Stimulated activated CD4-positive, alpha-beta T cell treated with anti-CD3 and anti-CD28 coated beads, Interleukin-12 subunit alpha, Interleukin-12 subunit beta, amount 100 ng/mL, for 24 hours (primary cell): ENCODE data around the gene SAMMSON.

Experiments
- DNase-seq, 2 experiments: peaks; one replicate each; pipeline ENCODE4 v3.0.0-alpha.2; 2020; ENCODE audit warnings: low read depth in 2 of 2

The SAMMSON gene

DNA sequence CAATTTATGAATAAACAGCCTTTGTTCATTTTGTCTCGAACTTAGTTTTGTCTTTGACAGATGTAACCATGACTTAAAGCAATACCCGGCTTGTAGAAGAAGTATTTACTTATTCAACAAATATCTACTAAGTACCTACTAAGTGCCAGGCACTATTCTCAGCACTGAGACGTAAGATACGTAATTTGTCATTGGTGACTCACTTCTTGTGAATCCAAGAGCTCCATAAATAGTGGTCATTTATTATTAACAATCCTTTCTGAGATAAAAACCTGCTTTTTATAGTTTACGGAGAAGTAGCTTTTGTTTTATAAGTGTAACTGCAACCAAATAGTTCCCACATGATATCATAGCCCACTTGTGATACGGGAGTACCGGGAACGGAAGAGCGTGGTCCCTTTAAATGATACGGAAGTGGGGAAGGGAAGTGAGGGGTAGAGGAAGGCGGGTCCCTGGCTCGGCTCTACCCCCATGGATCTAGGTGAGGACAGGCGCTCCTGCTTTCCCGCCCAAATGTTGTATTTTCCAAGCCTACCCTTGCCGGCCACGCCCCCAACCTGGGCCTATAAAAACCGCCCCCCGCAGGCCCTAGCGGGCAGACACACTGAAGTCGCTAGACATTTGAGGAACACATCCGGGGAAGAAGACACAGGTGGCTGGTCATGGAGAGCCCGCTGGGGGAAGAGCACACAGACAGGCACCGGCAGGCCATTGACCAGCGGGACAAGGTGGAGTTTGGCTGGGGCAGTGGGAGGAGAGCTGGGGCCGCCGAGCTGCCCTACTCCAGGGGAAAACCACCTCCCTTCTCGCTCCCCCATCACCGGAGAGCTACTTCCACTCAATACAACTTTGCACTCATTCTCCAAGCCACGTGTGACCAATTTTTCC lies at the start of gene SAMMSON:
Gene SAMMSON (plus strand): TSS at position 594 of the 888 bp plus-strand sequence.
- no peak for DNase-seq

DNA sequence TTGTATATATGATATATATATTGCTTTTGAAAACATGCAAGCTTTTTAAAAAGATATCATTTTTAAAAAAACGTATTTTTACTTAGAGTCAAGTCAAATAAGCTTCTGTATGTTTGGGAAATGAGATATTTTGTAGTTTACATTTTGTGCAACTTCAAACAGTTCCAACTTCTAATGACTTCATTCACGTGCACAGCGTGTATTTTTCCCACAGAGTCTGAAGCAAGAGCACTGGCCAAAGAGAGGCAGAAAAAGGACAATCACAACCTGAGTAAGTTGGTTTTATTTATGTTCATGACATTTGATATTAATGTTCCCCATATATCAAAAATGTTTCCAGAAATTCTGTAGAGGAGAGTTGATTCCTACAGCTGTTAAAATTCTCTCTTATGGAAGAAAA lies 47.9 kb upstream of the SAMMSON start:
- DNase-seq = no peak

DNA sequence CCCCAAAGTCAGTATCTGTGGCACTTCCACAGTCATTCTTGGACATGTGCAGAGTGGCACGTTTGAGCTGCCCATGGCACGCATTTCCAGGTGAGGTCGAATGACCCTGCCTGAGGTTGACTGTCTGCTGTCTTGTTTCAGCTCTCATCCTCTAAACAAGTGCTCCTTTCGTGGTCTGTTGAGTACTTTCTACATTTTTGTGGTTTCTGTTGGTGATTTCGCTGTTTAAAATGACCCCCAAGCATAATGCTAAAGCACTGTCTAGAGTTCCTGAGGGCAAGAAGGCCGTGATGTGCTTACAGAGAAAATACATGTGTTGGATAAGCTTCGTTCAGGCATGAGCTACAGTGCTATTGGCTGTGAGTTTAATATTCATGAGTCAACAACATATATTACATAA lies 40.0 kb upstream of the SAMMSON start:
- DNase-seq = no peak

DNA sequence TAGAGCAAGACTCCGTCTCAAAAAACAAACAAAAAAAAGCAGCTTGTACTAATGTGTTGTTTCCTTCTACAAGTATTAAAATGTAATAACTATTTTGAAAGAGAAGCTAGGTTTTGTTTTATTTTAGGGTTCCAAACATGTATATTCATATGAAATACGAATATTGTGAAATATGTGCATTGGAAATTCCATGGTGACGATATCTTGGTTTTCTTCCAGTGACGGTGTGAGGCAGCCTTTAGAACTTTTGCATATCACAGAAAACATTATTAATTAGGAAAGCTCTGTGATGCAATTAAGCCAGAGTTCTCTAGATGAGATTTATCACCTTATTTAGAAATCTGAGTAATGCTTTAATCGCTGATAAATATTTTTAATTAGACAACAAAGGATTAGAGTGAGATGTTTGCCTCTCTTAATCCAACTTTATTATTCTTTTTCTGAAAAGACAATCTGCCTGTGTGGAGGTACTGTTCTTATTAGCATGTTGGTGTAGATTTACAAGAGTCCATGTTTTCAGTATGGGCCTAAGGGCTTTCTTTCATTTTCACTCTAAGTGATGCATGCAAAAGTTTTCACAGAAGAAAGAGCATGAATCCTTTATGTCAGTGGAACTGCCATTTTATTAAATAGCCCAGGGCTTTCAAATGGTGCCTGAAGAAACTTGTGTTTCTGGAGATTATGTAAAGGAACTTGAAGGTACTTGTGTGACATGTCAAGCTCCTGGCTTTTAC lies 37.7 kb upstream of the SAMMSON start:
- no peak for DNase-seq

DNA sequence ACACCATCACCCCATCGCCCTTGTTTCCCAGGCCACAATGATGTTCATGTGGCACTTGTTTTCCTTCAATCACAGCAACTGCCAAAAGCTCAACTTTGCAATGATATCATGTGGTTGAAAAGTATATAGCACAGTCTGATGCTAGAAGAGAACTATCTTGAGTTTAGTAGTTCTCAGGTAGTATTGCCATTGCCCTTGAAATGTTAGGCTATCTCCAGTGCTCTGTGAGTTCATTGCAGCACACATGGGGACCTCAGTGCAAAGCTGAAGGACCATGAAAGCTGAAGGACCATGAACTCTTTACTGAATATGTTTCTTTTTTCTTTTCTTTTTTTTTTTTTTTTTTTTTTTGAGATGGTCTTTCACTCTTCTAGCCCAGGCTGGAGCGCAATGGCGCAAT lies 35.9 kb upstream of the SAMMSON start:
- DNase-seq = no peak

DNA sequence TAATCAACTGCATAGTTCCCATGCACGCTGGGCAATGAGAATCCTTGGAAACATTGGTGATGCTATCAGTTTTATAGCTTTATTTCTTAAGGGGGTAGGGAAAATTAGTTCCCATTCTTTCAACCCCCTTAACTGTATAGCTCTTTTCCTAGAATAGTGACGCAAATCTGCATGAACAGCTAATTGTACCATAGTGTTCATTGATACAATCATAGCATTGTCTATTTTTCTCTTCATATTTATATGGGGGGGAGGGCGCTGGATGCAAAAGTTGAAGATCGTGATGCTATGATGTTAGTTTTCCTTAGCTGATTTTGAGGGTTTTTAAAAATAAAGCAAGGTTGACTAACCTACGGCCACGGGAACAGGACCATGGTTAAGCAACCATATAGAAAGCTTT lies 32.4 kb upstream of the SAMMSON start:
- DNase-seq = no peak

DNA sequence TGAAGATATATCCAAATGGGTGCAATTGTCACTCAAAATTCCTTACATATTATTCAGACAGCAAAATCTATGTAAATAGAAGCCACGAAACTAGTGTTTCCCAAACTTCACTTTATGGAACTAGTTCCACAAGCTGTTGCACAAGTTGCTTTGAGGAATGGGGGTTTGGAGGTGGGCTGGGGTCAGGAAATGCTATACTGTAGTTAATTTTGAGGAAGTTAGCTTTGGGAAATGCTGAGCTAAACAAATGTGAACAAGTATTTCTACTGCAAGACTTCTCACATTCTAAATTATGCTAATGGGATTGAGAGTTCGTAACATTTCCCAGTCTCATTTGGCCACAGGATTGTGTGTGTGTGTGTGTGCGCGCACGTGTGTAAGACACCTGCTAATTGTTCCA lies 28.7 kb upstream of the SAMMSON start:
- no peak for DNase-seq

DNA sequence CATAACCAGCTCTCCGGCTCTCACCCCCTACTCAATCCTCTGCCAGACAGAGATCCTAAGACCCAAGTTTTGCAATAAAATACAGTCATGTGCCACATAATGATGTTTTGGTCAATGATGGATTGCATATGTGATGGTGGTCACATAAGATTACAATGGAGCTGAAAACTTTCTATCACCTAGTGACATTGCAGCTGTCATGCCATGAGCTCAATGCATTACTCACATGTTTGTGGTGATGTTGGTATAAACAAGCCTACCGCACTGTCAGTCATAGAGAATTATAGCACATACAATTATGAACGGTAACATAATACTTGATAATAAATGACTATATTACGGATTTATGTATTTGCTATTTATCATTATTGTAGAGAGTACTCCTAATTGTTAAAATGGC lies 26.9 kb upstream of the SAMMSON start:
- no peak for DNase-seq

DNA sequence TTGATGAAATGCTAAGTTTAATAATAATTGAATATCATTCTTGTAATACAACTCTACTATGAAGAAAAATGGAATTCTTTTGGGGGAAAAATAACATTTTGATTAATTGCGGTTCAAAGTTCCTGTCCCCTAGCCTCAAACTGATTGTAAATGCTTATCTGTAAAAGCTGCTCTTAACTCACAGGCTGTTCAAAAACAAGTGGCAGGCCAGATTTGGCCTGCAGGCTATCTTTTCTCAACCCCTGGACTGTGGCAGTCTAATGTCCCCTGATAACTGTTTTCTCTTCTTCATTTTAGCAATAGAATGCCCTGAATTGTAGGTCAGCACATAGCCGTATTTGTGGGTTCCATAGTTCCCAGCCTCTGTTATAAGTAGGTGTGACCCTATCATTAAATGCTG lies 23.5 kb upstream of the SAMMSON start:
- no peak for DNase-seq

DNA sequence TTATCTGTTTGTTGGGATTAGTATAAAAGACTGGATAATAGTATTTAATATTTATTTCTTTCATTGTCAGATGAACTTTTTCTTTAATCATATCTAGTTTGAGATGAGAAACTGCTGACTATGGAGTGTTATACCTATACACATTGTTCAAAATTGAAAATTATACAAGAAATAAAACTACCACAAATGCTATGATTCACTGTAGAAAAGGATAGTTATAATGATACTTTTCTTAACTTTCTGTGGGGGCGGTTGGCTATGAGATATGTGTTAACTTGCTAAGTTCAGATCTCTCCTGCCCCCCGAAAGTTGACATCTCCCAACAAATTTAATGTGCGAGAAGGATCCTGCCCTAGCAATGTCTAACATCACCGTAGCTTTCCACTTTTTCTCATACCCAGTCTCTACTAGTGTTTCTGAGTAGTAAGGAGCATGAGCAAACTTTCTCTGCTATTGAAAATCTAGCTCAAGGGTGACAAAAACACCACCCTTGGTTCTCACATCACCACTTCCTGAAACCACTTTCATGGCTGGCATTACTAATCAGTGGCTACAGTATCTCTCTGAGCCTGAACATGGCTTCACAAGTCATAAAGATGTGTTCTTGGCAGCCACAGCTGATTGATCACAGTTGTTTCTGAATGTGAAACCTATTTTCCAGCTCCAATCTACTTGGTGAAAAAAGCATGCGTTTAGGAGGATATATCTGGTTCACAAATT lies 15.8 kb upstream of the SAMMSON start:
- no peak for DNase-seq

DNA sequence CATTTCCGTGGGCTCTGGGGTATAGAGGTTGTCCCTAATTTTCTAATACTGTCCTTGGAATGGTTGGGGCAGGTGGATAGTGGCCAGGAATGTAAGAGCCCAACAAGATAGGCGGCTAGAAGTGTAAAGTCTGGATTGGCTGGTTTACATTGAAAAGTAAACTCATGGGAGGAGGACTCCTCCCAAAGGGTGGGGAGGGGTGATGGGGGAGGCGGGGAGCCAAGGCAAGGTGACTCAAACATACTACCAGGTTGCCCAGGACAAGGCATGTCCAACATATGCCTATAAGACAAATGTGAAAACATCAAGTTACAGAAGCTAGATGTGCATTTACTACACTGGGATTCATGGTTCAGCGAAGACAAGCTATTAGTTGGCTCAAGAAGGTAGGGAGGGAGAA lies 14.3 kb upstream of the SAMMSON start:
- DNase-seq = no peak

DNA sequence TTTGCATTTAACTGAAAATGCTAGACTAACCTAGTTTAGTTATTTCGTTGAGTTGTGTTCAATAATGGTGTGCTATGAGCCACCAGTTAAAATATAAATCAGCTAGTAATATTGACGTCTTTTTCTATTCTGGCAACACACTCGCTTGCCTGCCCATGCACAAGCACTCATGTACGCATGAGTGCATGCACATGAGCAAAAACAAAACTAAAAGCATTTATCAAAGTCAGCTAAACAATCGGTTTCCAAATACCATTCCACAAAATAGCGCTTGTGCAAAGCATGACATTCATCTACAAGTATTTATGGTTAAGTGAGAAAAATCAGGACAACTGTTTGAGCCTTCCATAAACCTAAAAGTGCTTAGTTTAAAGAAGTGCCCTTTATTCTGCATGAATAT lies 13.1 kb upstream of the SAMMSON start:
- no peak for DNase-seq

DNA sequence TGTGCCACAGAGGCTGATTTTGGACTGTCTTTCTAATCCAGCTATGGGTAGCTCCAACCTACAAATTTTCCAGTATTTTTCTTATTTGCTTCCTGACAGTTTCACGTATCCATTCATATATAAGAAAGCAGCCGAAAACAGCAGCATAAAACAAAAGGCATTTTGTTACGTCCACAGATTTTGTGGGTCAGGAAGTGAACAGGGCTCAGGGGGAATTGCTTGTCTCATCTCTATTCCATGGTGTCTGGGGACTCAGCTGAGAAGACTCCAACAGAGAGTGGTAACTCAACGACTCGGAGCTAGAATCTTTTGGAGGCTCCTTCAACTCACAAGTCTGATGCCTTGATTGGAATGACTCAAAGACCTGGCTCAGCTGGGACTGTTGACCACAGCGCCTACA lies 11.7 kb upstream of the SAMMSON start:
- DNase-seq = no peak

DNA sequence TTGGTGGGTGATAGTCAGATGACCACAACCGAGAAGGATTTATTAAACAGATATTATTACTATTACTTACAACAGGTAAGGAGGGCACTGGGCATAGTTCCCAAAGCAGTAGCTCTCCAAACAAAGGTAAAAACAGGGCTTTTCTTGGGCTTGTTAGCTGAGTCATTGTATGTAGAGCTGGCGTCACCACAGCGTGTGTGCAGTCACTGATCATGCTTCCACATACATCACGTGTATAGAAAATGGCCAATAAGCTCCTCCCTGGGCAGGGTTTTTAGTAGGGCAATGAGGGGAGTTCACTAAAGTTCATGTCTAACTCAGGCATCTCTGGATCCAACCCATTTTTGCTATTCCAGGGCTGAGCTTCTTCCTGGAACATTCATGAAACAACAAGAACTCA lies 5.8 kb upstream of the SAMMSON start:
- DNase-seq = no peak

DNA sequence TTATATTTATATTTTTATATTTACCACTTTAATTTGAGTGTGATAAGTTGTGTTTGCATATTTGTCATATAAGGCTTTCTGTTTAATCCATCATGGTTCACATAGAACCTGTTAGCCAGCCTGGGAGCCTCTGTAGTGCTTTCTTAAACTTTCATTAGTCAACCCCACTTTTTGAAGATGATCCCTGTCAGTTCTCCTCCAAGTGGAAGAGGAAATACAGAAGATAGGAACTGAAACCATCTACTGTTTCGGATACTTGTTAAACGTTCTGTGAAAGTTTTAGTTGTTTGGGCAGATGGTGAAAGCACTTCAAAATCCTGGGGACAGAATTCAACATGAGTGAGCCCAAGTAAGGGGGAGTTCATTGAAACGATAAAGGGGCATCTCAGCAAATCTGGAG lies 4.6 kb upstream of the SAMMSON start:
- no peak for DNase-seq

DNA sequence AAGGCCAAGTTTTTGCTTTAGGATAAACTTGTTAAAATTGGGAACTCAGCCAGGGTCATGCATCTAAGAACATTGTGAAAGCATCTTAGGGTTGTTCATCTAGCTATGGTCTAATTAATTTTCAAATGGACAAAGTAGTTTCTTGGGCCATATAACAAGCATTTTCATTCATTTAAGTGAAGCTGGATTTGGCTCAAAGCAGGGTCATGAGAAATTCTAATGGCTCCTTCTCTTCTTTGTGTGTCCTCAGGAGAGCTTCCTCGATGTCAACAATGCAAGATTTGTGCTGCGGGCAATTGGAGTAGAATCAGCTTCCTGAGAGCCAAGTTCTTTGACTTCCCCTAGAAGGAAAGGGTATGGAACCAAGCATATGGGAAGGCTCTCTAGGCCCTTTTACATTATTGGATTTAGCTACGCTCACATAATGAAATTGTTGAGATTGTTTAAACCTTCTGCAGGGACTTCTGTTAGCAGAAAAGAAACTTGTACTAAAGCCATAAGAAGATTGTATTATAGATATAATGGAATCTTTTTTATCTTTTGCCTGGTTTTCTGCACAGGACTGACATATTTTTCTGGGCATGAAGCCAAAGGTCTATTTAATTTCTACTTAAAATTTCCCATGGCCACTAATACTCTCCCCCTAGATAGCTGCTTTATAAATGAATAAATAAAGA lies 1.8 kb upstream of the SAMMSON start:
- no peak for DNase-seq

DNA sequence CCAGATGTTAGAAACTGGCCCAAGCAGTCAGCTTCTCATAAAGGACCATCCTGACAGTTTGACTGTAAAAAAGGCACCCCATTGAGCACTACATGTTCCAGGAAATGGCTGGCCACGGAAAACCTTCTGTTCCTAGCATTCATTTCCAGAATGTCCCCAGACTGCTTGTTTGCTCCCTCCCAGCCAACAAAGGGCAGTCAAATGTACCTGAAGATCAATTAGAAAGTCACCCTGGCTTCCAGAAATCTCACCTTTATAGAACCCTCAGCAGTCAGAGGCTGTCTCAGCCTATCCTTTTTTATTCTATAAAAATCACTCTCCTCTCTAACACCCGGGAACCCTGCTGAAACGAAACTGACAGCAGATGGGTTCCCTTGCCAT lies 784 bp upstream of the SAMMSON start:
- no peak for DNase-seq

DNA sequence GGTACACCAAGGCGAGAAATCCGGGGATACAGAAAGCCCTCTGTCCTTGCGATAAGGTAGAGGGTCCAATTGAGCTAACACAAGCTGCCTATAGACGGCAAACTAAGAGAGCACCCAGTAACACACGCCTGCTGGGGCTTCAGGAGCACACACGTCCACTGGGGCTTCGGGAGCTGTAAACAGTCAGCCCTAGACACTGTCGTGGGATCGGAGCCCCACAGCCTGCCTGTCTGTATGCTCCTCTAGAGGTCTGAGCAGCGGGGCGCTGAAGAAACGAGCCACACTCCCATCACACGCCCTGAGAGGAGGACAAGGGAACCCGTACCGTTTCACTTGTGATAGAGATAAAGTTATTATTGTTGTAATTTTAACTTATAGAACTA lies 486 bp downstream of the SAMMSON start:
- DNase-seq = no peak

DNA sequence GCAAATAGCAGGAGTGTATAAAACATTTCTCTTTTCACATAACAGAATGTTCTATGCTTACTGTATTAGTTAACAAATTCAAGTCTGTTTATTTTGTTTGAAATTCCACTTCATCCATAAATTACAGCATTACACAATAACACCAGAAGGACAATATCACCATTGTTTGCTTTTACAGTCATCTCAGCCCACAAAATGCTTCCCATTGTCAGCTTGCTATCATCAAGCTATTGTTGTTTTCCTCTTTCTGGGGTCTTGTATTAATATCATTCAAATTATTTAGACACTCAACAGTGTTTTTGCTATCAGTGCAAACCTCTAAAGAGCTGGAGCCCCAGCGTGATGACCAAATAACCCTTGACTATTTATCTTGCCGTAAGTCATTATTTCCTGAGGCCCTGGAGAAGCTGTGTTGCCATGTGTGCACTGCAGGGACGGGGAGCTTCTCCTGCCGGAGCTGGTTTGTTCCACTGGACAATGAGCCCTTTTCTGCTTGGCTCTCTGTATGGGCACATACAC lies 1.1 kb downstream of the SAMMSON start:
- DNase-seq = no peak

DNA sequence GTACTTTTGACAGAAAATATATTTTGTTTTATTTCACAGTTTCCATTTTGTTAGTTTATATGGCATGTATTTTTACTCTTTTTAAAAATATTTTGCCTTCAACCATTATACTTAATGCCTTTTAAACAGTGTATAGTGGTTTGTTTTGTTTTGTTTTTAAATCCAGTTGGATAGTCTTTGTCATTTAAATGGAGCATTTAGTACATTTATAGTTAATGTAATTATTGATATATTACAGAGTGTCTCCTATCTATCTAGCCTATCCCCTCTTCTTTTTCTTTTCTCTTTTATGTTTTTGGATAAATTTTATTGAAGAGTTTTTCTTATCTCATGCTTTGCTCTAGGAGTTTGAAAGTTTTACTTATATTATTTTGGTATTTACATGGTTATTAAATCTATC lies 3.6 kb downstream of the SAMMSON start:
- no peak for DNase-seq

DNA sequence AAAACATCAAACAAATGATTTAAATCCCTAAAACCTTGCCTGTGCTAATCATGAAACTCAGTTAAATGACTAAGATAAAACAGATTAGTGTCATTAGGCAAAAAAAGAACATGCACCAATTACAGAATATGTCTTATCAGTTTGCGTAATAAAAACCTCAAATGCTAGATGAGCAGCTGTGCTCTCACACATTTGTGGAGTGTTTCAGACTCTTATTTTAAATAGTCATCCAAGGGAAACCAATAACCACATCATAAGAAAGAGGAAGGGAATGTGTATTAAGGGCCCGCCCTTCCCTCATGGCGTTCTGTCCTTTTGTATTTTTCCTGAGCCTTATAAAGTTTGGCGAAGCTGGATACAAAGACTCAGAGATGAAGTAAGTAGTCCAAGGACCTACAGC lies 6.6 kb downstream of the SAMMSON start:
- no peak for DNase-seq

DNA sequence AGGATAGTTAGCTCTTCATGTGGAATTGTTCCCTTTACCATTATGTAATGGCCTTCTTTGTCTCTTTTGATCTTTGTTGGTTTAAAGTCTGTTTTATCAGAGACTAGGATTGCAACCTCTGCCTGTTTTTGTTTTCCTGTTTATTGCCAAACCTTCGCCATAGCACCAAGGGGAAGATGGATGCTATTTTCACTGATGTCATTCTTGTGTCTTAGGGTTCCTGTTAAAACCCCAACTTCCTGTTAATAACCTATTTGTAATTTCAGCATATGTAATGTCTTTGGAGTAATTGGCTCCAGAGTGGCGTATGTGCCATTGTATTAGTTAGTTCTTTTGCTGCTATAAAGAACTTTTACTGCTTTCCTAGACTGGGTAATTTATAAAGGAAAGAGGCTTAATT lies 10.8 kb downstream of the SAMMSON start:
- no peak for DNase-seq
